Liver (tissue), 3 donors: ENCODE data around the gene CLIC5.
"Not testable (repeated sequence)": the region's sequence is repeated elsewhere in the genome, so short reads cannot be mapped to it uniquely, and the experiment has no call there.

ENCODE experiments used
- CTCF ChIP-seq: fragments of 150-350 bp; IDR thresholded peaks from 2 replicates; pipeline ENCODE4 v1.5.1; 2017; ENCODE audit warnings: improper control_type of control experiment, low read depth, low read length; ENCODE audit not compliant: missing input control
- GABPA ChIP-seq, 2 donors: IDR thresholded peaks in 1 of 2; conservative IDR thresholded peaks in 1 of 2; 2 replicates each; pipeline ENCODE4 v1.6.1; 2016; ENCODE audit warnings: antibody characterized with exemption in 2 of 2, mild to moderate bottlenecking in 1 of 2, moderate library complexity in 1 of 2
- HNF4A ChIP-seq, 2 donors: conservative IDR thresholded peaks; 2 replicates each; pipeline ENCODE4 v1.6.1; 2016; ENCODE audit warnings: antibody characterized with exemption in 2 of 2, mild to moderate bottlenecking in 2 of 2
- JUND ChIP-seq, 2 donors: IDR thresholded peaks; 2 replicates each; pipeline ENCODE4 v1.6.1; 2016; ENCODE audit warnings: antibody characterized with exemption in 2 of 2
- MAX ChIP-seq: IDR thresholded peaks from 2 replicates; pipeline ENCODE4 v1.6.1; 2016; ENCODE audit warnings: antibody characterized with exemption
- RXRA ChIP-seq, 2 donors: IDR thresholded peaks; 2 replicates each; pipeline ENCODE4 v1.6.1; 2017 to 2018; ENCODE audit warnings: antibody characterized with exemption in 2 of 2, mild to moderate bottlenecking in 1 of 2
- YY1 ChIP-seq: IDR thresholded peaks from 2 replicates; pipeline ENCODE4 v1.6.1; 2016; ENCODE audit warnings: antibody characterized with exemption, mild to moderate bottlenecking
- ZBTB33 ChIP-seq: IDR thresholded peaks from 2 replicates; pipeline ENCODE4 v1.6.1; 2016; ENCODE audit warnings: antibody characterized with exemption
- TF ChIP-seq, protein P1 (sequence below): IDR thresholded peaks from 2 replicates; pipeline ENCODE4 v1.6.1; 2016; ENCODE audit warnings: antibody characterized with exemption
- TF ChIP-seq, protein P2 (sequence below): IDR thresholded peaks from 2 replicates; pipeline ENCODE4 v1.6.1; 2016; ENCODE audit warnings: antibody characterized with exemption, mild to moderate bottlenecking
- donor health status: healthy.
- donor health status: healthy.

DNA sequence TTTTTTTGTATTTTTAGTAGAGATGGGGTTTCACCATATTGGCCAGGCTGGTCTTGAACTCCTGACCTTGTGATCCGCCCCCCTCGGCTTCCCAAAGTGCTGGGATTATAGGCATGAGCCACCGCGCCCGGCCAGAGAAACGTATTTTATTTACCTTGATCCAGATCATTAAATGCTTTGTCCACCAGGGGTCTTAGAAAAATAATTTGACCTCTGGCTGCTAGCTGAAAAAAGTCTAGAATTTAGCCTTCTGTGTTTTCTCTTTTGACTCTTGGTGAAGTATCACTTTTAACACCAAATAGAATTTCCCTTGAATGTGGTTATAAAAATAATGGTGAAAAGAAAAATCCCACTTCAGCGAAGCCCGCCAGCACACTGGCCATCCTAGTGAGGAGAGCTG is 89.2 kb downstream of the CLIC5 start:
- TF ChIP-seq, protein P1, sequence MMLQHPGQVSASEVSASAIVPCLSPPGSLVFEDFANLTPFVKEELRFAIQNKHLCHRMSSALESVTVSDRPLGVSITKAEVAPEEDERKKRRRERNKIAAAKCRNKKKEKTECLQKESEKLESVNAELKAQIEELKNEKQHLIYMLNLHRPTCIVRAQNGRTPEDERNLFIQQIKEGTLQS = not testable (repeated sequence)
- not testable (repeated sequence) for TF ChIP-seq GABPA (IDR thresholded peaks at IDR 0.05 in 1 of 2, conservative IDR thresholded peaks at IDR 0.05 in 1 of 2); JUND (IDR thresholded peaks at IDR 0.05); RXRA (IDR thresholded peaks at IDR 0.05); CTCF; MAX; HNF4A (conservative IDR thresholded peaks at IDR 0.05); YY1; ZBTB33
- TF ChIP-seq, protein P2, sequence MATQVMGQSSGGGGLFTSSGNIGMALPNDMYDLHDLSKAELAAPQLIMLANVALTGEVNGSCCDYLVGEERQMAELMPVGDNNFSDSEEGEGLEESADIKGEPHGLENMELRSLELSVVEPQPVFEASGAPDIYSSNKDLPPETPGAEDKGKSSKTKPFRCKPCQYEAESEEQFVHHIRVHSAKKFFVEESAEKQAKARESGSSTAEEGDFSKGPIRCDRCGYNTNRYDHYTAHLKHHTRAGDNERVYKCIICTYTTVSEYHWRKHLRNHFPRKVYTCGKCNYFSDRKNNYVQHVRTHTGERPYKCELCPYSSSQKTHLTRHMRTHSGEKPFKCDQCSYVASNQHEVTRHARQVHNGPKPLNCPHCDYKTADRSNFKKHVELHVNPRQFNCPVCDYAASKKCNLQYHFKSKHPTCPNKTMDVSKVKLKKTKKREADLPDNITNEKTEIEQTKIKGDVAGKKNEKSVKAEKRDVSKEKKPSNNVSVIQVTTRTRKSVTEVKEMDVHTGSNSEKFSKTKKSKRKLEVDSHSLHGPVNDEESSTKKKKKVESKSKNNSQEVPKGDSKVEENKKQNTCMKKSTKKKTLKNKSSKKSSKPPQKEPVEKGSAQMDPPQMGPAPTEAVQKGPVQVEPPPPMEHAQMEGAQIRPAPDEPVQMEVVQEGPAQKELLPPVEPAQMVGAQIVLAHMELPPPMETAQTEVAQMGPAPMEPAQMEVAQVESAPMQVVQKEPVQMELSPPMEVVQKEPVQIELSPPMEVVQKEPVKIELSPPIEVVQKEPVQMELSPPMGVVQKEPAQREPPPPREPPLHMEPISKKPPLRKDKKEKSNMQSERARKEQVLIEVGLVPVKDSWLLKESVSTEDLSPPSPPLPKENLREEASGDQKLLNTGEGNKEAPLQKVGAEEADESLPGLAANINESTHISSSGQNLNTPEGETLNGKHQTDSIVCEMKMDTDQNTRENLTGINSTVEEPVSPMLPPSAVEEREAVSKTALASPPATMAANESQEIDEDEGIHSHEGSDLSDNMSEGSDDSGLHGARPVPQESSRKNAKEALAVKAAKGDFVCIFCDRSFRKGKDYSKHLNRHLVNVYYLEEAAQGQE = not testable (repeated sequence)
